Measurements from ENCODE around the gene VWA2. TPM values are rescaled to one million over a fixed set of nuclear protein-coding genes. Genes with fewer than 3 reads are reported as not detected.
A peak's percentile ranks its signal among the peaks of the same experiment; 100 is the strongest.

VWA2 gene
- total RNA-seq, 6 experiments from 2014 or later, result 0.07 TPM; not detected in 5

DNA sequence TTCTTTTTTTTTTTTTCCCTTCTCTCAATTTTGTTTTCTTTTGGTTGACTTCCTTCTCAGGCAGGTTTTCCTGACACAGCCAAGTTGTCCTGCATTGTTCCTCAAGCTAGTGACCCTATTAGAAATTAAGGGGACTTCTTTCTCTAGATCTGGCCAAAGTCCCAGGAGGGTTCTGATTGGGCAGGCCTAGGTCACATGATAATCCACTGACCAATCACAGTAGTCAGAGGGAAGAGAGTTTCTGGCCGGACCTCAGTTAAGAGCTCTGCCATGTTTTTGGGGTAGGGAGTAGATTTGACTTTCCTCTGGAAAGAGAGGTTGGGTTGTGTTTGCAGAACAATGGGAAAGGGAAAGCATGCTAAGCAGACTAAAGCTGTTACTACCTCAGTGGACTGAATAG is 16.2 kb downstream of the VWA2 start:
- H3K36me3 Mint-ChIP-seq (ENCODE audit: low read depth), result no peaks in the 10 kb centered on the region
- H3K9me3 Mint-ChIP-seq, result peaks cover 8% of the 10 kb centered on the region
- no peak for DNase-seq
- H3K27me3 Mint-ChIP-seq (ENCODE audit: insufficient read depth), result peaks cover 3% of the 10 kb centered on the region
- no peak overlapping the region for H3K4me3 Mint-ChIP-seq
- TF ChIP-seq, protein P1, sequence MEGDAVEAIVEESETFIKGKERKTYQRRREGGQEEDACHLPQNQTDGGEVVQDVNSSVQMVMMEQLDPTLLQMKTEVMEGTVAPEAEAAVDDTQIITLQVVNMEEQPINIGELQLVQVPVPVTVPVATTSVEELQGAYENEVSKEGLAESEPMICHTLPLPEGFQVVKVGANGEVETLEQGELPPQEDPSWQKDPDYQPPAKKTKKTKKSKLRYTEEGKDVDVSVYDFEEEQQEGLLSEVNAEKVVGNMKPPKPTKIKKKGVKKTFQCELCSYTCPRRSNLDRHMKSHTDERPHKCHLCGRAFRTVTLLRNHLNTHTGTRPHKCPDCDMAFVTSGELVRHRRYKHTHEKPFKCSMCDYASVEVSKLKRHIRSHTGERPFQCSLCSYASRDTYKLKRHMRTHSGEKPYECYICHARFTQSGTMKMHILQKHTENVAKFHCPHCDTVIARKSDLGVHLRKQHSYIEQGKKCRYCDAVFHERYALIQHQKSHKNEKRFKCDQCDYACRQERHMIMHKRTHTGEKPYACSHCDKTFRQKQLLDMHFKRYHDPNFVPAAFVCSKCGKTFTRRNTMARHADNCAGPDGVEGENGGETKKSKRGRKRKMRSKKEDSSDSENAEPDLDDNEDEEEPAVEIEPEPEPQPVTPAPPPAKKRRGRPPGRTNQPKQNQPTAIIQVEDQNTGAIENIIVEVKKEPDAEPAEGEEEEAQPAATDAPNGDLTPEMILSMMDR (IDR thresholded peaks at IDR 0.05), result no peak
- H3K27ac Mint-ChIP-seq, result no peak overlapping the region
- peaks cover 40% of the 10 kb centered on the region for H3K4me1 Mint-ChIP-seq (ENCODE audit: low read depth)

DNA sequence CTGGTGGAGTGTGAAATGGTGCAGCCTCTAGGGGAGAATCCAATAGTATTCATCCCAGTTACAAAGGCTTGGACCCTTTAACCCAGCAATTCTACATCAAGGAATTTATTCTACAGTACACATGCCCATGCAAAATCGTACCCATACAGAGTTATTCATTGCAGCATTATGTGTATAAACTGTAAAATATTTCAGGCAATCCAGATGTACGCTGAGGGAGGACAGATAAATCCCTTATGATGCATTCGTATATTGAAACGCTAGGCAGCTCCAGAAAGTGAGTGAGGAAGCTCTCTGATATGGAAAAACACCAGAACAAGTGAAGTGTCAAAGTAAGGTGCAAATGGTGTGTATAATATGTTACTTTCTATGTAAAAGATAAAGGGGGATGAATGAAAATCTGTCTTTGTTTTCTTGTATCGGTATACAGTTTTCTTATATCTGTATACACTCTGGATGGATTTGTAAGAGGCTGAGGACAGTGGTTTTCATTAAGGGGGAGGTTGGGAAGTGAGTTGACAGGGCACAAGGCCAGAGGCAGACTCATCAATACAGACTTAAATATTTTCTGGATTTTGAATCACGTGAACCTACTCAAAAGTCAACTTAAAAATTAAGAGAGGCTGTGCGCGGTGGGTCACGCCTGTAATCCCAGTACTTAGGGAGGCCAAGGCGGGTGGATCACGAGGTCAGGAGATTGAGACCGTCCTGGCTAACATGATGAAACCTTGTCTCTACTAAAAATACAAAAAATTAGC is 17.1 kb downstream of the VWA2 start:
- DNase-seq, result no peak

DNA sequence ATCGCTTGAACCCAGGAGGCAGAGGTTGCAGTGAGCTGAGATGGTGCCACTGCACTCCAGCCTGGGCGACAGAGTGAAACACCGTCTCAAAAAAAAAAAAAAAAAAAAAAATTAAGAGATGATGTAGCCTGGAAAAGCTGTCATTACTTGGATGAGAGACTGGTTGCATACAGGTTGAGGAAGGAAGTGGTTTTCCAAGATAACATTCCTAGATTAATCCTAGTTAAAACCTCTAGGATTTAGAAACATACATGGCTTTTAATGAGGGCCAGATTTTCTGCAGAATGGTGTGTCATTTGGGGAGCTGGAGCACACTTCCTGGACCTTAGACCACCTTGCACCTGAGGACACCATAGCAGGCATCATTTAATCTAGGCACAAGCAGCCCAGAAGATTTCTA is 17.8 kb downstream of the VWA2 start:
- Mint-ChIP-seq H3K9me3 (peaks cover 8% of the 10 kb centered on the region), H3K36me3 (ENCODE audit: low read depth) (no peaks in the 10 kb centered on the region), H3K27me3 (ENCODE audit: insufficient read depth) (peaks cover 3% of the 10 kb centered on the region), H3K27ac (no peak overlapping the region; the same call in 1 of the 2 replicates), H3K4me3 (no peak overlapping the region), H3K4me1 (ENCODE audit: low read depth) (peaks cover 56% of the 10 kb centered on the region)
- TF ChIP-seq, protein P1 (IDR thresholded peaks at IDR 0.05), result no peak
- DNase-seq, result no peak

More for the DNA sequence above, 17.1 kb downstream of the VWA2 start:
- peaks cover 8% of the 10 kb centered on the region for H3K9me3 Mint-ChIP-seq
- peaks cover 50% of the 10 kb centered on the region for H3K4me1 Mint-ChIP-seq (ENCODE audit: low read depth)
- H3K27me3 Mint-ChIP-seq (ENCODE audit: insufficient read depth), result peaks cover 3% of the 10 kb centered on the region
- no peaks in the 10 kb centered on the region for H3K36me3 Mint-ChIP-seq (ENCODE audit: low read depth)
- no peak overlapping the region for H3K27ac Mint-ChIP-seq
- no peak overlapping the region for H3K4me3 Mint-ChIP-seq
- TF ChIP-seq, protein P1 (IDR thresholded peaks at IDR 0.05), result no peak

DNA sequence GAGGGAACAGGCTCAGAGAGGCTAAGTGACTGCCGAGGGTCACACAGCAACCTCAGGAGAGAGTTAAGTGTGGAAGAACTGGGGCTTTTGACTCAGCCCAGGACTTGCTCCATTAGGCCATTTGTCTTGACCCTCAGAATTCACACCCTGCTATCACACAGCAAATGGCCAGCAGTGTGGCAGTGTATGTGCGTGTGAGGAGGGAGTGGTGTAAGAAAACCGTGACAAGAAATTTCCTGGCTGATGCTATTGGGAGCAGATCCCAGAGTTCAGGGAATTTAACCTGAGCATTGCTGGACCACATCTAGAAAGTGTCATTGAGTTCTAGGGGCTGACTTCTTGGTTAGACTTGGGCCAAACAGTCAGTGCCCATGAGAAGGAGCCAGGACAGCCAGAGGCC is 18.4 kb downstream of the VWA2 start:
- peaks cover 5% of the 10 kb centered on the region for H3K27me3 Mint-ChIP-seq (ENCODE audit: insufficient read depth)
- TF ChIP-seq, protein P1 (IDR thresholded peaks at IDR 0.05), result no peak
- H3K36me3 Mint-ChIP-seq (ENCODE audit: low read depth), result no peaks in the 10 kb centered on the region
- H3K27ac Mint-ChIP-seq, result peak overlapping the region; percentile 20; the same call in 1 of the 2 replicates
- peaks cover 57% of the 10 kb centered on the region for H3K4me1 Mint-ChIP-seq (ENCODE audit: low read depth)
- DNase-seq, result no peak
- no peak overlapping the region for H3K4me3 Mint-ChIP-seq
- peaks cover 8% of the 10 kb centered on the region for H3K9me3 Mint-ChIP-seq

DNA sequence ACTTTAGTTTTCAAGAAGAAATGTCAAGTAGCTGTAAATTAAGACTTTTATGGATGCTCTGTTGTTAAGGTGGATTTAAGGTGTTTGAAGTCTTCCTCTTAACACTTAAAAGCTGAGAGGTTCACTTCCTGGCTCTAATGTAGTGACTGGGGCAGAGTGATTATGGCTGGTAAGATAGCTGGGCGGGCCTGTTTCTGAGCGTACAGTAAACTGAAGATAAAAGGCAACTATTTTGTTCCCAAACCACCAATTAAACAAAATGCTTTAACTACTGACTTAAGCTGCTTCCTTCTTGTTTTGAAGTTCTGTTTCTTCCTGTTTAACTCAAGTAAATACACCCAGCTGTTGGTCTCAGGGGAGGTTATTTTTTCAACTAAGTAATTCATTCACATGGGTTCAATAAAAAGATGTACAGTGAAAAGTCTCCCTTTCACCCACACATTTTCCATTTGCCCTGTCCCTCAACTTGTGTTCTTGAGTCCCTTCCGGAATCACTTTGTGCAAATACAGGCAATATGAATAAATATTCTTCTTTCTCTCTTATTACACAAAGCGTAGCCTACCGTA is 19.3 kb downstream of the VWA2 start:
- no peak overlapping the region for H3K4me3 Mint-ChIP-seq
- no peak overlapping the region for H3K27ac Mint-ChIP-seq

More for the DNA sequence above, 19.3 kb downstream of the VWA2 start:
- no peak for DNase-seq
- peaks cover 5% of the 10 kb centered on the region; the same call in 1 of the 2 replicates for H3K27me3 Mint-ChIP-seq (ENCODE audit: insufficient read depth)
- H3K36me3 Mint-ChIP-seq (ENCODE audit: low read depth), result no peaks in the 10 kb centered on the region
- peaks cover 57% of the 10 kb centered on the region for H3K4me1 Mint-ChIP-seq (ENCODE audit: low read depth)
- peaks cover 6% of the 10 kb centered on the region for H3K9me3 Mint-ChIP-seq
- TF ChIP-seq, protein P1 (IDR thresholded peaks at IDR 0.05), result no peak

All from HFFc6 (cell line).